Posterior cingulate gyrus (tissue), 11 donors: ENCODE results near the gene PMEPA1.

Source experiments
- DNase-seq, 10 donors: peaks; one replicate each; pipeline versions ENCODE4 v3.0.0 to v3.0.0-alpha.2; 2020 to 2021; ENCODE audit warnings: mixed read lengths in 3 of 10
- intact Hi-C: fragments of 100-400 bp; cut with DNase I; formaldehyde crosslinking; loops from one replicate; pipeline ENCODE4 v1.15.1; 2023

Gene PMEPA1

GRCh38 chr20:57712851-57713504, 3.2 kb upstream of the PMEPA1 start:
- no peak for DNase-seq
- intact Hi-C loops, result no loop called here

- no peak for DNase-seq
- intact Hi-C loops, result no loop called here
Measured at GRCh38 chr20:57712341-57712740, 2.5 kb upstream of the PMEPA1 start.

- no peak for DNase-seq
- intact Hi-C loops, result no loop called here
Measured at GRCh38 chr20:57711826-57712225, 2.0 kb upstream of the PMEPA1 start.

- intact Hi-C loops, result no loop called here
- no peak for DNase-seq
Measured at GRCh38 chr20:57711311-57711712, 1.5 kb upstream of the PMEPA1 start.

GRCh38 chr20:57710841-57711240, 1.0 kb upstream of the PMEPA1 start:
- intact Hi-C loops, result loop anchor here (1.0 kb wide), 1 partner anchor 7 kb away; no protein-coding TSS in a partner anchor
- DNase-seq, result no peak

- DNase-seq, result peak in 2 of 10 donors; percentile 60 to 82
- intact Hi-C loops, result no loop called here
Measured at GRCh38 chr20:57708694-57709673, 831 bp downstream of the PMEPA1 start.

GRCh38 chr20:57707849-57708693, 1.7 kb downstream of the PMEPA1 start:
- no peak for DNase-seq
- intact Hi-C loops, result no loop called here

GRCh38 chr20:57707320-57707719, 2.5 kb downstream of the PMEPA1 start:
- intact Hi-C loops, result no loop called here

GRCh38 chr20:57705127-57705899, 4.5 kb downstream of the PMEPA1 start:
- intact Hi-C loops, result no loop called here
- no peak for DNase-seq

More at GRCh38 chr20:57707320-57707719, 2.5 kb downstream of the PMEPA1 start:
- DNase-seq, result no peak

GRCh38 chr20:57704245-57704644, 5.6 kb downstream of the PMEPA1 start:
- intact Hi-C loops, result no loop called here
- no peak for DNase-seq

GRCh38 chr20:57703013-57703412, 6.8 kb downstream of the PMEPA1 start:
- DNase-seq, result no peak
- intact Hi-C loops, result no loop called here

- no peak for DNase-seq
- intact Hi-C loops, result no loop called here
Measured at GRCh38 chr20:57702521-57702920, 7.3 kb downstream of the PMEPA1 start.

- no peak for DNase-seq
- intact Hi-C loops, result no loop called here
Measured at GRCh38 chr20:57702091-57702490, 7.7 kb downstream of the PMEPA1 start.

- DNase-seq, result no peak
- intact Hi-C loops, result no loop called here
Measured at GRCh38 chr20:57701651-57702050, 8.2 kb downstream of the PMEPA1 start.

GRCh38 chr20:57701090-57701489, 8.7 kb downstream of the PMEPA1 start:
- DNase-seq, result no peak
- intact Hi-C loops, result no loop called here

GRCh38 chr20:57699395-57699794, 10.4 kb downstream of the PMEPA1 start:
- intact Hi-C loops, result no loop called here
- no peak for DNase-seq

GRCh38 chr20:57698867-57699275, 10.9 kb downstream of the PMEPA1 start:
- no peak for DNase-seq
- intact Hi-C loops, result no loop called here

GRCh38 chr20:57698116-57698866, 11.5 kb downstream of the PMEPA1 start:
- intact Hi-C loops, result no loop called here
- no peak for DNase-seq

- DNase-seq, result no peak
- intact Hi-C loops, result no loop called here
Measured at GRCh38 chr20:57697543-57697942, 12.3 kb downstream of the PMEPA1 start.
